ENCODE results near the gene VPS11.
"Not testable (repeated sequence)": the region's sequence is repeated elsewhere in the genome, so short reads cannot be mapped to it uniquely, and the experiment has no call there.

Gene VPS11

DNA sequence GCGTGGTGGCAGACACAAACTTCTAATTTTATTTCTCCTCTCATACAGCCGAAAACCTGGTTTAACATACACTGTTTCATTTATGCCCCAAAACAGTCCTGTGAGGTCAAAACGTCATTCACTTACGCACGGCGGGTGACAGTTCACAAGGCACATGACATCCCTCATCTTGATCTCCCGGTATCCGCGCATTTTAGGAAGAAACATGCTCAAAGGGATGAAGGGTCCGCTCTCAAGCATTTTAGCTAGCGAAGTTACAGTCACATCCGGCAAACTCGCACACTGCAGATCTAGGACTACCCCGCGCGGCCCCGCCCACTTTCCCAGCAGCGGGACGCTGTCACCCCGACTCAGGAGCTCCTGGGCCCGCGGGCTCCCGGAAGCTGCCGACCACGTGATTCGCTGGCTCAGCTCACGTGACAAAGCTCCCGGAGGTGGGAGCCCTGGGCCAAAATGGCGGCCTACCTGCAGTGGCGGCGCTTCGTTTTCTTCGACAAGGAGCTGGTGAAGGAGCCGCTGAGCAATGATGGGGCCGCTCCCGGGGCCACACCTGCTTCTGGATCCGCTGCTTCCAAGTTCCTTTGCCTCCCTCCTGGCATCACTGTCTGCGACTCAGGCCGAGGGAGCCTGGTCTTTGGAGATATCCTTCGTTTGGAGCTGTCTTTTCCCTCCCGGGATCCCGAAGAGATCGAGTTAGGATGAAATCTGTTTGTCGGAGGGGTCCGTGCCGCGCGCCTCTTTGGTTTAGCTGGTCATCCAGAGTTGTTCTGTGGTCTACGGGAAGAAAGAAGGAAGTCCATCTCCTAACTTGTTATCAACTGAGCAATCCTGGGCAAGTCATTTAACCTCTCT is at the start of gene VPS11:
Gene VPS11, plus strand, starts transcription at position 448 of the 852 bp plus-strand sequence. Its CDS starts 6 bp downstream, at position 454.
- DNase-seq = peak; percentile 98

DNA sequence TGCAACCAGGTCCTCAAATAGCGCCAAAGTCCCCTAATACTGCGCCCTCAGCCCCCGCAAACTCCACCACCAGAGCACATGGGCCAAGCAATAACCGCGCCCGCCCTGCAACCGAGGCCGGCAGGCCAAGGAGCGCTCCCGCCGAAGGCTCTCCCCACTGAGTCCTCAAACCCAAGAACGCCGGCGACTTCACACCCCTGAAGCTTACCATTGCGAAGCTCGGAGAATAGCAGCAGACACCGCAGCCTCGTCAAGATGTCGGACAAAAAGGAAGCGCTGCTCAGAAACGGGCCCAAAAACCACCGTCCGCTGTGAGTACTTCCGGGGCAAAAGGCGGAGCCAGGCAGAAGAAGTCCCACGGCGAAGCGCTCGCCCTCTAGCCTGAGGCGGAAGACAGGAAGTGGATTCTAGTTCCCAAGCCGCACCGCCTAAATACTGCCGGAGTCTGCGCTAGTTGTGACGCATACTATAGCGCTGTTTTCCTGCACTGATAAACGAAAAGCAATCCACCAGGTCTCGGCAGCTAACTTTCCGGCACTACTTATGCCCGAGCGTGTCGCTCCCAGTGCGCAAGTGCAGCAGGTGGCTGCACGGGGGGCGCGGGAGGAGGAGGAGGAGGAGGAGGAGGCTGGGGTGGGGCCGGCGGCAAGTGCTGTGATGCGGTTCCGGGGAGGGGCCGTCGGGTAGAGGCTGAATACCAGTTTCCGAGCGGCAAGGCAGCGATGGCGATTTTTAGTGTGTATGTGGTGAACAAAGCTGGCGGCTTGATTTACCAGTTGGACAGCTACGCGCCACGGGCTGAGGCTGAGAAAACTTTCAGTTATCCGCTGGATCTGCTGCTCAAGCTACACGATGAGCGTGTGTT is 49.3 kb upstream of the VPS11 start, which contains the start of the genes RPS25 and TRAPPC4:
Gene RPS25, minus strand, starts transcription at position 270 of the 865 bp plus-strand sequence. Its CDS starts 59 bp downstream, at position 211.
Gene TRAPPC4, plus strand, starts transcription at position 693 of the 865 bp plus-strand sequence. Its CDS starts 30 bp downstream, at position 723.
- DNase-seq = peak; percentile 94

DNA sequence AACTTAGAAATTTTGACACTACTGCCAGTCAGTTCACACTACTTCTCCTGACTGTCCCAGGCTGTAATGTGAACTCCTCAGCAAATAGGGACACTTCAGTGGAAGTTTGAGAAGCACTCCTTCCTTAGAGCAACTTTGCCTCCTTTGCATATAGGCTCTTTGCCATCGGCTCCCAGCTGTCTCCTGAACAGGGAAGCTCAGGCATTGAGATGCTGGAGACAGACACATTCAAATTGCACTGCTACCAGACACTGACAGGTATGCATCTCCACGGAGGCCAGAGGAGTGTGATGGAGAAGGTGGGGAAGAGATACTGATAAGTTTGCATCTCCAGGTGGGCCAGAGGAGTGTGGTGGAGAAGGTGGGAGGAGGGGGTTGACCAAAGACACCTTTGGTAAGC is 47.6 kb upstream of the VPS11 start:
- no peak for DNase-seq

DNA sequence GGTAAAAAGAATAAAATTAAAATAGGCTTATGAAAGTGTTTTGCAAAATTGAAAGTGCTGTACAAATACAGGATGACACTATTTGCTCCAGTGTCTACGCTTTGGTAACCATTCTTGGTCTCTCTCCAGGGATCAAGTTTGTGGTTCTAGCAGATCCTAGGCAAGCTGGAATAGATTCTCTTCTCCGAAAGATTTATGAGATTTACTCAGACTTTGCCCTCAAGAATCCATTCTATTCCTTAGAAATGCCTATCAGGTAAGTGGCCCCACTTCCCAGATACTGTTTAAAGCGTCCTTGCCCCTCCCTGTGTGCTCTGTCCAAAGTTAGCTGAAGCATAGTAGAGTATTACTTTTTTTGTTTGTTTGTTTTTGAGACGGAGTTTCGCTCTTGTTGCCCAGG is 46.0 kb upstream of the VPS11 start:
- no peak for DNase-seq

- no peak for DNase-seq
Measured at GRCh38 chr11:119023741-119024140, 43.9 kb upstream of the VPS11 start.

GRCh38 chr11:119024430-119025098 is 43.1 kb upstream of the VPS11 start:
- DNase-seq = no peak

GRCh38 chr11:119025099-119025473 is 42.5 kb upstream of the VPS11 start:
- DNase-seq = no peak

DNA sequence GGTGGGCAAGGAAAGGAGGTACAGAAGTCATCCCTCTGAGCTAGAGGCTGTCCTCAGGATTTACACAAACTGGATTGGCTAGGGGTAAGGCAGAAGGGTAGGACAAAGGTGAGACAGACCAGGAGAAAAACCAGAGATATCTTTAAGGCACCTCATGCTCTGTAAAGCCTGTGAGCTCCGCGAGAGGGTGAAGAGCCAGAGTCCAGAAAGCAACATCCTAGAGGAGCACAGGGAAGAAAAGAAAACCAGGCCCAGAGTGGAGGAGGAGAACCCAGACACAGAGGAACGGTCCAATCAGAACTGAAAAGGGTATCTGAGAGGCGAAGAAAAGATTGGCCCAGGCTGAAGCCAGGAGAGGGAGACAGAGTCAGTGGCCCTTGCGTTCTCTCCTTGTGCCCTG is 42.1 kb upstream of the VPS11 start:
- no peak for DNase-seq

GRCh38 chr11:119025978-119026766 is 41.4 kb upstream of the VPS11 start:
- no peak for DNase-seq

- DNase-seq = no peak
Measured at GRCh38 chr11:119026970-119027369, 40.6 kb upstream of the VPS11 start.

DNA sequence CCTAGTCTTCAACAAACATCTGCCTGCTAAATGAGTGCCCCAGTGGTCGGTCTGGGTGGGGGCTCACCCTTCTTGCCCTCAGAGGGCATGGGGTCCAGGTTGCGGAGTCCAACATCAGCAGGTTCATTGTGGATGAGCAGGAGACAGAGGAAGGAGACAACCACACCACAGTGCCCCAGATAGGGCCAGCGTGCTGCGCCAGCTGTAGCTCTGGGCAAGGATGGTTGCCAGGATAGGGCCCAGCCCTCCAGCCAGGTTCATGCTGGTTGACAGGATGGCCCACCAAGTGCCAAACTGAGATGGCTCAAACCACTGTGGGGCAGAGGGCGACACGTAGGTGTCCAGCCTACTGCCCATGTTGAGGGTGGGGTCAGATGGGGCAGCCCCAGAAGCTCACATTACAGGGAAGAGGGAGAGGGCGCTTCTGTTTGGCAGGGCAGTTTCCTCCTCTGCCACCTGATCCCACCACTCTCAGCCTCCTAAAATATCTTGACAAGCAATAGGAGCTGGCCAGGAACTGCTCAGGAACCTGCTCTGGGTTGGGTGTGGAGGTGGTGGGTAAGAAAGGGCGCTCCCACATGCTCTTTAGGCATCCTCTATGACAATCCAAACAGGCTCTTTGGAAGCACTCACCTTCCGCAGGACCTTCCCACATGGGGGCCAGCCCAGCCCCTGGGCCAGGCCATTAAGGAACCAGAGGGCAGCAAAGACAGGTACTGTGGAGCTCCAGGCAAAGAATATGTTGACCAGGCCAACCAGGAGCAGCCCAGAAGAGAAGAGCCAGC is 39.9 kb upstream of the VPS11 start:
- no peak for DNase-seq

GRCh38 chr11:119028346-119029068 is 39.1 kb upstream of the VPS11 start:
- no peak for DNase-seq

GRCh38 chr11:119029069-119029339 is 38.6 kb upstream of the VPS11 start:
- DNase-seq = no peak

DNA sequence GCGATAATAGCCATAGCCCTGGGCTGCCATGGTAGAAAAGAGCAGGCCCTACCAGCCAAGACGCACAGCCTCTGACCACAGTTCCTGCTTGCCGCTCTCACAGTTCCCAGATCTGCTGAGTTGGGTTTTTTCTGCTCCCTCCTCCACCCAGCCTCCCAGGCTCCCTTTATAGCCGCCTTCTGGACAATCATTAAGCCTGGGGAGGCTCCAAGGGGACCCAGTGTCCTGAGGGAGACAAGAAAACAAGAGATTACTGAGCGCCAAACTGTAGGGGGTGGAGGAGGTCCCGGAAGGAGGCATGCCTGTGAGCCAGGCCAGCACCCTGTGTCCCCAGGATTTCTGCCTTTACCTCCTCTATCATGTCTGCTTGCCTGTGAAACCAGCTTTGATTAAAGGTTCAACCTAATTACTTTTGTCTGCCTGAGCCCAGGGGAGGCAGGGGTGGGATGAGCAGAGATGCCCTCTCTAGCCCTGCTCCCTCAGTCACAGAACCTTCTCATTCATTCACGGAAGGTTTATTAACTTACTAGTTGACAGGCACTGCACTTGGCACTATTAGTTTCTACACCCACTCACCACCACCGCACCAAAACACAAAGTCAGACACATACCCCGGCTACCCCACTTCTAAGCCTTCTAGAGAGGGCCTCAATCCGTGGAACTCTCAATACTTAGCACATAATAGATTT is 38.1 kb upstream of the VPS11 start:
- DNase-seq = no peak

- no peak for DNase-seq
Measured at GRCh38 chr11:119030029-119030328, 37.6 kb upstream of the VPS11 start.

DNA sequence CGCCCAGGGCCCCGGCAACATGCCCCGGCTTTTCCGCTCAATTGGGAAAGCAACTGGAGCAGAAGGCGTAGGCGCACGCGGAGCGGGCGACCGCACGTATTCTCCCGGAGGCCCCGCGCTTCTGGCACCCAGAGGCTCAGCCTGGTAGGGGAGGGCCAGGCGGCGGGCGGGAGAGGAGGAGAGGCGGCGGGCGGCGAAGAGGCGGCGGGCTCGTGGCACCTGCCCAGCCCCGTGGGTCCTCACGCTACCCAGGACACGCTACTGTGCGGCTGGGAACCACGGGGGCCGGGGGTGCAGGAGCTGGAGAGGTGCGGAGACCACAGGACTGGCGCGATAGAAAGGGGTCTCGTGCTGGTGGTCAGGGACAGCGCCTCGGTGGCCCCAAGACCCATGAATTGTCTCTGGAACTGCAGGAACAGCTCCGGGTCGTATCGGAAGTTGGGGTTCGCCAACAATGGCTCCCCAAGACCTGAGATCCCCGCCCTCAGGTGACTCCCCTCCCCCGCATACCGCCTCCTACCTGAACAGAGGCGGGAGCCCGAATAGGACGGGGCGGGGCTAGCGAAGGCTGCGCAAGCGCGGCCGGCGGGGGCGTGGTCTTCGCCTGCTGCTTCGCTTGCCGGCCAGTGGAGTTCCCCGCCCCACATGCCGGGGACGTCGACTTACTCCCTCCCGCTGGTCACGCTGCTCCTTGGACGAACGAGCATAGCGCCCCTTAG is 37.1 kb upstream of the VPS11 start, which contains the start of gene SLC37A4:
Gene SLC37A4, minus strand, starts transcription at position 549 of the 719 bp plus-strand sequence.
- DNase-seq = peak; percentile 97

DNA sequence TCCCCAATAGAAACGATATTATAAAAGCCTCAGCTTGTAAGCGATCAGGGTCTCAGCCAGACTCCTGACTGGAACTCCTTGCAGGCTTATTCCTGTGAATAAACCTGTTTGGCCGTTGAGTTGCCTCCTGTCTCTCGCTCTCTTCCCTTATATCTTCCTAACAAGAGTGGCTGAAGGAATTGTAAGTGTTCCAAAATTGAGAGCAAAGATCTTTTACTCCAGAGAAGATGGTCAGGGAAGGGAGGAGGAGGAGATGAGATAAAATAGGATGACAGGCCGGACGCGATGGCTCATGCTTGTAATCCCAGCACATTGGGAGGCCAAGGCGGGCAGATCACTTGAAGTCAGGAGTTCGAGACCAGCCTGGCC is 35.7 kb upstream of the VPS11 start:
- no peak for DNase-seq

GRCh38 chr11:119033421-119033820 is 34.2 kb upstream of the VPS11 start:
- not testable (repeated sequence) for DNase-seq

DNA sequence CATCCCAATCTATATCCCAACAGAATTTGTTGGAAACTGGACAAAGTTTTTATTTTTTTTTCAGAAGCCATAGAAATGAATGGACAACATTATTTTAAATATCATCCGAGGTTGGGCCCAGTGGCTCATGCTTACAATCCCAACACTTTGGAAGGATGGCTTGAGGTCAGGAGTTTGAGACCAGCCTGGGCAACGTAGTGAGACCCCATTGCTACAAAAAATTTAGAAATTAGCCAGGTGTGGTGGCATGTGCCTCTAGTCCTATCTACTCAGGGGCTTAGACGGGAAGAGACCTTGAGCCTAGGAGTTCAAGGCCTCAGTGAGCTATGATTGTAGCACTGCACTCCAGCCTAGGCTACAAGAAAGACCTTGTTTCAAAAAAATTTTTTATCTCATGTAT is 32.8 kb upstream of the VPS11 start:
- DNase-seq = no peak

GRCh38 chr11:119038884-119039283 is 28.7 kb upstream of the VPS11 start:
- DNase-seq = no peak
